Cardiac septum (tissue), 1 donor: ENCODE measurements around the gene MOBP. TPM values are rescaled to one million over a fixed set of nuclear protein-coding genes. Genes with fewer than 3 reads are reported as not detected.
"Not testable (repeated sequence)": the region's sequence is repeated elsewhere in the genome, so short reads cannot be mapped to it uniquely, and the experiment has no call there.

Source experiments
- DNase-seq: peaks from one replicate; pipeline ENCODE4 v3.0.0-alpha.2; 2020; ENCODE audit warnings: low spot score
- intact Hi-C: fragments of 100-400 bp; cut with DNase I; formaldehyde crosslinking; loops from one replicate; pipeline ENCODE4 v1.14.0; 2022
- long read RNA-seq: library from polyadenylated mRNA; unstranded; transcript quantifications from one replicate; pipeline ENCODE4 v2.0.0, GENCODE V29; 2021
- total RNA-seq: library from RNA; stranded (reverse); fragmentation: NEBNext Ultra II Directional; extraction: Animal tissue kit (Norgen Biotek cat#: 25700); gene quantifications from one replicate; pipeline ENCODE4 v1.2.1, GENCODE V29; 2021
- donor health status: DM: no; HTN: no; CAD: no.

Gene MOBP
- 0.08 TPM for total RNA-seq
- long read RNA-seq, result 0 reads

GRCh38 chr3:39467394-39468107, at the start of gene MOBP:
Gene MOBP (plus strand): TSS chr3:39467680. CDS start chr3:39502070, 34,390 bp downstream.
- intact Hi-C loops, result no loop called here
- DNase-seq, result no peak

- intact Hi-C loops, result loop anchor here (5.0 kb wide), 1 partner anchor 79 kb away; no protein-coding TSS in a partner anchor
- DNase-seq, result not testable (repeated sequence)
These were observed 48.8 kb upstream of the MOBP start for GRCh38 chr3:39418556-39419225.

- intact Hi-C loops, result loop anchor here (5.0 kb wide), 1 partner anchor 77 kb away; no protein-coding TSS in a partner anchor
- DNase-seq, result no peak
These were observed 47.7 kb upstream of the MOBP start for GRCh38 chr3:39419742-39420315.

- no peak for DNase-seq
- intact Hi-C loops, result no loop called here
These were observed 46.9 kb upstream of the MOBP start for GRCh38 chr3:39420543-39420942.

- intact Hi-C loops, result no loop called here
These were observed 44.0 kb upstream of the MOBP start for GRCh38 chr3:39423436-39423970.

GRCh38 chr3:39426312-39426711, 41.2 kb upstream of the MOBP start:
- no peak for DNase-seq
- intact Hi-C loops, result no loop called here

More at GRCh38 chr3:39423436-39423970, 44.0 kb upstream of the MOBP start:
- no peak for DNase-seq

- no peak for DNase-seq
- intact Hi-C loops, result no loop called here
These were observed 40.0 kb upstream of the MOBP start for GRCh38 chr3:39427506-39427905.

- intact Hi-C loops, result no loop called here
- no peak for DNase-seq
These were observed 38.7 kb upstream of the MOBP start for GRCh38 chr3:39428745-39429201.

GRCh38 chr3:39429466-39429865, 38.0 kb upstream of the MOBP start:
- no peak for DNase-seq
- intact Hi-C loops, result no loop called here

- DNase-seq, result no peak
- intact Hi-C loops, result no loop called here
These were observed 35.1 kb upstream of the MOBP start for GRCh38 chr3:39432342-39432741.

- intact Hi-C loops, result no loop called here
- DNase-seq, result no peak
These were observed 33.8 kb upstream of the MOBP start for GRCh38 chr3:39433642-39434041.

GRCh38 chr3:39434574-39434973, 32.9 kb upstream of the MOBP start:
- no peak for DNase-seq
- intact Hi-C loops, result no loop called here

GRCh38 chr3:39435006-39435748, 32.3 kb upstream of the MOBP start:
- DNase-seq, result no peak
- intact Hi-C loops, result no loop called here

GRCh38 chr3:39438880-39439279, 28.6 kb upstream of the MOBP start:
- intact Hi-C loops, result no loop called here
- DNase-seq, result no peak

- intact Hi-C loops, result no loop called here
- DNase-seq, result no peak
These were observed 27.2 kb upstream of the MOBP start for GRCh38 chr3:39440316-39440715.

GRCh38 chr3:39443530-39443929, 23.9 kb upstream of the MOBP start:
- DNase-seq, result no peak
- intact Hi-C loops, result no loop called here

GRCh38 chr3:39445927-39446326, 21.6 kb upstream of the MOBP start:
- no peak for DNase-seq
- intact Hi-C loops, result no loop called here

- intact Hi-C loops, result no loop called here
- DNase-seq, result no peak
These were observed 21.0 kb upstream of the MOBP start for GRCh38 chr3:39446444-39446843.

GRCh38 chr3:39447637-39448483, 19.6 kb upstream of the MOBP start:
- intact Hi-C loops, result loop anchor here (2.0 kb wide), 1 partner anchor 51 kb away; no protein-coding TSS in a partner anchor
- DNase-seq, result no peak
